HepG2 (cell line): ENCODE results near the gene GRB7. TPM values are rescaled to one million over a fixed set of nuclear protein-coding genes. Genes with fewer than 3 reads are reported as not detected.

Experiments used
- ATRX ChIP-seq: sonication (generic); formaldehyde crosslinking; IDR thresholded peaks from 2 replicates; pipeline ENCODE4 v1.4.0; 2020; ENCODE audit warnings: missing genetic modification reagents, borderline replicate concordance
- FOXA1 ChIP-seq, 2 experiments: fragments of 450-650 bp in 1 of 2; sonication (generic) in 1 of 2; formaldehyde crosslinking in 1 of 2; IDR thresholded peaks; 2 replicates each; pipeline versions ENCODE4 v1.4.0 to v1.6.1; 2016 to 2020; ENCODE audit warnings: missing genetic modification reagents in 1 of 2
- GABPB1 ChIP-seq: IDR thresholded peaks from 2 replicates; pipeline ENCODE4 v1.6.1; 2016; ENCODE audit warnings: mild to moderate bottlenecking, missing genetic modification reagents, moderate library complexity, missing compliant biosample characterization
- HDAC1 ChIP-seq: sonication (generic); formaldehyde crosslinking; IDR thresholded peaks from 2 replicates; pipeline ENCODE4 v1.5.1; 2020; ENCODE audit warnings: mild to moderate bottlenecking, missing genetic modification reagents
- NRL ChIP-seq: sonication (generic); formaldehyde crosslinking; IDR thresholded peaks from 2 replicates; pipeline ENCODE4 v1.5.0; 2020; ENCODE audit warnings: missing genetic modification reagents, mild to moderate bottlenecking, moderate library complexity, borderline replicate concordance
- RARA ChIP-seq: IDR thresholded peaks from 2 replicates; pipeline ENCODE4 v1.6.1; 2016; ENCODE audit warnings: missing genetic modification reagents, missing compliant biosample characterization
- SNAPC5 ChIP-seq: sonication (generic); formaldehyde crosslinking; IDR thresholded peaks from 2 replicates; pipeline ENCODE4 v1.8.1; 2023; ENCODE audit warnings: mild to moderate bottlenecking, missing genetic modification reagents, borderline replicate concordance
- TARDBP ChIP-seq: sonication (generic); formaldehyde crosslinking; IDR thresholded peaks from 2 replicates; pipeline ENCODE4 v1.8.0; 2022; ENCODE audit warnings: mild to moderate bottlenecking, missing genetic modification reagents
- TGIF2 ChIP-seq: IDR thresholded peaks from 2 replicates; pipeline ENCODE4 v1.6.1; 2016; ENCODE audit warnings: control low read depth, missing compliant biosample characterization
- U2AF1 ChIP-seq: fragments of 200-400 bp; formaldehyde crosslinking; optimal IDR thresholded peaks from 2 replicates; pipeline ENCODE3; 2017; ENCODE audit warnings: mild to moderate bottlenecking, low read depth, low read length
- ZBTB20 ChIP-seq: sonication (generic); formaldehyde crosslinking; IDR thresholded peaks from 2 replicates; pipeline ENCODE4 v1.8.1; 2023; ENCODE audit warnings: missing genetic modification reagents, low read depth, mild to moderate bottlenecking, borderline replicate concordance
- ZBTB7A ChIP-seq: sonication (generic); formaldehyde crosslinking; IDR thresholded peaks from 2 replicates; pipeline ENCODE4 v1.8.0; 2022; ENCODE audit warnings: mild to moderate bottlenecking, missing genetic modification reagents
- ZNF296 ChIP-seq: sonication (generic); formaldehyde crosslinking; conservative IDR thresholded peaks from 2 replicates; pipeline ENCODE4 v1.5.0; 2020; ENCODE audit warnings: mild to moderate bottlenecking, missing genetic modification reagents
- ZNF83 ChIP-seq: sonication (generic); formaldehyde crosslinking; IDR thresholded peaks from 2 replicates; pipeline ENCODE4 v1.4.0; 2020; ENCODE audit warnings: missing genetic modification reagents, mild to moderate bottlenecking, borderline replicate concordance
- polyA plus RNA-seq, 8 experiments: library from polyadenylated mRNA; depleted of rRNA in 3 of 8; stranded (reverse) in 7 of 8; unstranded in 1 of 8; fragments of >200 nt; fragmentation: Illumina TruSeq in 4 of 8; extraction: Trizol in 4 of 8; gene quantifications; 2 replicates each; pipeline versions ENCODE4 v1.2.1 to v1.2.3, GENCODE V29; 2011 to 2016; ENCODE audit warnings: low read depth in 4 of 8, missing spikeins in 1 of 8, mixed read lengths in 1 of 8; ENCODE audit not compliant: insufficient read depth in 1 of 8
- total RNA-seq, 5 experiments: library from RNA; depleted of rRNA; stranded (reverse); fragments of >200 nt; fragmentation: Illumina TruSeq; extraction: Trizol; gene quantifications; 2 replicates each; pipeline ENCODE4 v1.2.3, GENCODE V29; 2016; ENCODE audit warnings: low read depth in 1 of 5
- TF ChIP-seq, protein P1 (sequence below): IDR thresholded peaks from 2 replicates; pipeline ENCODE4 v1.4.0; 2020; ENCODE audit warnings: mild to moderate bottlenecking, missing genetic modification reagents
- TF ChIP-seq, protein P2 (sequence below), 2 experiments: sonication (generic) in 1 of 2; formaldehyde crosslinking in 1 of 2; IDR thresholded peaks; 2 replicates each; pipeline versions ENCODE4 v1.4.0 to v1.6.1; 2016 to 2020; ENCODE audit warnings: borderline replicate concordance in 1 of 2, low read depth in 1 of 2, mild to moderate bottlenecking in 1 of 2, missing genetic modification reagents in 1 of 2
- TF ChIP-seq, protein P3 (sequence below): sonication (generic); formaldehyde crosslinking; IDR thresholded peaks from 2 replicates; pipeline ENCODE4 v1.8.0; 2023; ENCODE audit warnings: mild to moderate bottlenecking, missing genetic modification reagents

The GRB7 gene
- total and polyA plus RNA-seq, 2 of the 13 experiments (the other 11 are each of a cell fraction or from before 2014, with no cell fraction given), result 60.2 to 77.7 TPM

- peak; percentile 50; the same call in 1 of the 2 replicates for TF ChIP-seq ZBTB7A (CRISPR knock-in tag)
- TF ChIP-seq RARA (CRISPR knock-in tag), result peak; percentile 19; the same call in 1 of the 2 replicates
- peak; percentile 33 for TF ChIP-seq U2AF1
- no peak for TF ChIP-seq SNAPC5
- TF ChIP-seq, protein P1, sequence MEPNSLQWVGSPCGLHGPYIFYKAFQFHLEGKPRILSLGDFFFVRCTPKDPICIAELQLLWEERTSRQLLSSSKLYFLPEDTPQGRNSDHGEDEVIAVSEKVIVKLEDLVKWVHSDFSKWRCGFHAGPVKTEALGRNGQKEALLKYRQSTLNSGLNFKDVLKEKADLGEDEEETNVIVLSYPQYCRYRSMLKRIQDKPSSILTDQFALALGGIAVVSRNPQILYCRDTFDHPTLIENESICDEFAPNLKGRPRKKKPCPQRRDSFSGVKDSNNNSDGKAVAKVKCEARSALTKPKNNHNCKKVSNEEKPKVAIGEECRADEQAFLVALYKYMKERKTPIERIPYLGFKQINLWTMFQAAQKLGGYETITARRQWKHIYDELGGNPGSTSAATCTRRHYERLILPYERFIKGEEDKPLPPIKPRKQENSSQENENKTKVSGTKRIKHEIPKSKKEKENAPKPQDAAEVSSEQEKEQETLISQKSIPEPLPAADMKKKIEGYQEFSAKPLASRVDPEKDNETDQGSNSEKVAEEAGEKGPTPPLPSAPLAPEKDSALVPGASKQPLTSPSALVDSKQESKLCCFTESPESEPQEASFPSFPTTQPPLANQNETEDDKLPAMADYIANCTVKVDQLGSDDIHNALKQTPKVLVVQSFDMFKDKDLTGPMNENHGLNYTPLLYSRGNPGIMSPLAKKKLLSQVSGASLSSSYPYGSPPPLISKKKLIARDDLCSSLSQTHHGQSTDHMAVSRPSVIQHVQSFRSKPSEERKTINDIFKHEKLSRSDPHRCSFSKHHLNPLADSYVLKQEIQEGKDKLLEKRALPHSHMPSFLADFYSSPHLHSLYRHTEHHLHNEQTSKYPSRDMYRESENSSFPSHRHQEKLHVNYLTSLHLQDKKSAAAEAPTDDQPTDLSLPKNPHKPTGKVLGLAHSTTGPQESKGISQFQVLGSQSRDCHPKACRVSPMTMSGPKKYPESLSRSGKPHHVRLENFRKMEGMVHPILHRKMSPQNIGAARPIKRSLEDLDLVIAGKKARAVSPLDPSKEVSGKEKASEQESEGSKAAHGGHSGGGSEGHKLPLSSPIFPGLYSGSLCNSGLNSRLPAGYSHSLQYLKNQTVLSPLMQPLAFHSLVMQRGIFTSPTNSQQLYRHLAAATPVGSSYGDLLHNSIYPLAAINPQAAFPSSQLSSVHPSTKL (CRISPR knock-in tag), result peak; percentile 36; the same call in 1 of the 2 replicates
- TF ChIP-seq HDAC1, result 0 out of 2 replicates have a peak, but pooled peaks have one; percentile 29
- 0 out of 2 replicates have a peak, but pooled peaks have one; percentile 34 for TF ChIP-seq ZBTB20 (CRISPR knock-in tag)
- TF ChIP-seq TARDBP (CRISPR knock-in tag), result 0 out of 2 replicates have a peak, but pooled peaks have one; percentile 15
- 0 out of 2 replicates have a peak, but pooled peaks have one; percentile 40 for TF ChIP-seq TGIF2 (CRISPR knock-in tag)
- TF ChIP-seq, protein P2, sequence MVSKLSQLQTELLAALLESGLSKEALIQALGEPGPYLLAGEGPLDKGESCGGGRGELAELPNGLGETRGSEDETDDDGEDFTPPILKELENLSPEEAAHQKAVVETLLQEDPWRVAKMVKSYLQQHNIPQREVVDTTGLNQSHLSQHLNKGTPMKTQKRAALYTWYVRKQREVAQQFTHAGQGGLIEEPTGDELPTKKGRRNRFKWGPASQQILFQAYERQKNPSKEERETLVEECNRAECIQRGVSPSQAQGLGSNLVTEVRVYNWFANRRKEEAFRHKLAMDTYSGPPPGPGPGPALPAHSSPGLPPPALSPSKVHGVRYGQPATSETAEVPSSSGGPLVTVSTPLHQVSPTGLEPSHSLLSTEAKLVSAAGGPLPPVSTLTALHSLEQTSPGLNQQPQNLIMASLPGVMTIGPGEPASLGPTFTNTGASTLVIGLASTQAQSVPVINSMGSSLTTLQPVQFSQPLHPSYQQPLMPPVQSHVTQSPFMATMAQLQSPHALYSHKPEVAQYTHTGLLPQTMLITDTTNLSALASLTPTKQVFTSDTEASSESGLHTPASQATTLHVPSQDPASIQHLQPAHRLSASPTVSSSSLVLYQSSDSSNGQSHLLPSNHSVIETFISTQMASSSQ (IDR thresholded peaks at IDR 0.05; ENCODE audit: low read depth), result no peak
- TF ChIP-seq, protein P2 (CRISPR knock-in tag; IDR thresholded peaks at IDR 0.05; ENCODE audit: borderline replicate concordance), result 0 out of 2 replicates have a peak, but pooled peaks have one; percentile 25
- no peak for TF ChIP-seq ATRX
- TF ChIP-seq, protein P3, sequence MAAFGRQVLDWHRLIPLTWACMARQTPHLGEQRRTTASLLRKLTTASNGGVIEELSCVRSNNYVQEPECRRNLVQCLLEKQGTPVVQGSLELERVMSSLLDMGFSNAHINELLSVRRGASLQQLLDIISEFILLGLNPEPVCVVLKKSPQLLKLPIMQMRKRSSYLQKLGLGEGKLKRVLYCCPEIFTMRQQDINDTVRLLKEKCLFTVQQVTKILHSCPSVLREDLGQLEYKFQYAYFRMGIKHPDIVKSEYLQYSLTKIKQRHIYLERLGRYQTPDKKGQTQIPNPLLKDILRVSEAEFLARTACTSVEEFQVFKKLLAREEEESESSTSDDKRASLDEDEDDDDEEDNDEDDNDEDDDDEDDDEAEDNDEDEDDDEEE (CRISPR knock-in tag), result peak; percentile 52; the same call in 1 of the 2 replicates
- peak; percentile 69; the same call in 1 of the 2 replicates for TF ChIP-seq NRL (CRISPR knock-in tag)
- TF ChIP-seq ZNF296, result 0 out of 2 replicates have a peak, but pooled peaks have one; percentile 21
- no peak for TF ChIP-seq FOXA1 (IDR thresholded peaks at IDR 0.05)
- TF ChIP-seq FOXA1 (CRISPR knock-in tag; IDR thresholded peaks at IDR 0.05), result 0 out of 2 replicates have a peak, but pooled peaks have one; percentile 21
- 0 out of 2 replicates have a peak, but pooled peaks have one; percentile 14 for TF ChIP-seq GABPB1 (CRISPR knock-in tag)
- no peak for TF ChIP-seq ZNF83 (CRISPR knock-in tag)
Observed at GRCh38 chr17:39701012-39701783, 36.5 kb upstream of the GRB7 start (continued).
